Hematopoietic multipotent progenitor cell treated with erythropoietin and hydrocortisone succinate and interleukin-3 and kit ligand, for 15 days (in vitro differentiated cells): ENCODE measurements around the gene SDHAF3.

Source experiments
- DNase-seq: peaks from one replicate; pipeline ENCODE4 v3.0.0-alpha.2; 2015; ENCODE audit warnings: low spot score

The SDHAF3 gene

GRCh38 chr7:97219237-97219636, 101.7 kb downstream of the SDHAF3 start:
- no peak for DNase-seq

- no peak for DNase-seq
Measured at GRCh38 chr7:97224316-97224715, 106.8 kb downstream of the SDHAF3 start.

- no peak for DNase-seq
Measured at GRCh38 chr7:97226541-97226940, 109.0 kb downstream of the SDHAF3 start.
